GM21723 (cell line): ENCODE data around the gene SEPHS1.
"Not testable (repeated sequence)": the region's sequence is repeated elsewhere in the genome, so short reads cannot be mapped to it uniquely, and the experiment has no call there.

Experiments used
- ATAC-seq: cut with Tn5 transposase; IDR thresholded peaks from one replicate; pipeline ENCODE4 v1.9.1; 2021; ENCODE audit warnings: mild to moderate bottlenecking, moderate library complexity; ENCODE audit not compliant: unreplicated experiment

SEPHS1 gene

DNA sequence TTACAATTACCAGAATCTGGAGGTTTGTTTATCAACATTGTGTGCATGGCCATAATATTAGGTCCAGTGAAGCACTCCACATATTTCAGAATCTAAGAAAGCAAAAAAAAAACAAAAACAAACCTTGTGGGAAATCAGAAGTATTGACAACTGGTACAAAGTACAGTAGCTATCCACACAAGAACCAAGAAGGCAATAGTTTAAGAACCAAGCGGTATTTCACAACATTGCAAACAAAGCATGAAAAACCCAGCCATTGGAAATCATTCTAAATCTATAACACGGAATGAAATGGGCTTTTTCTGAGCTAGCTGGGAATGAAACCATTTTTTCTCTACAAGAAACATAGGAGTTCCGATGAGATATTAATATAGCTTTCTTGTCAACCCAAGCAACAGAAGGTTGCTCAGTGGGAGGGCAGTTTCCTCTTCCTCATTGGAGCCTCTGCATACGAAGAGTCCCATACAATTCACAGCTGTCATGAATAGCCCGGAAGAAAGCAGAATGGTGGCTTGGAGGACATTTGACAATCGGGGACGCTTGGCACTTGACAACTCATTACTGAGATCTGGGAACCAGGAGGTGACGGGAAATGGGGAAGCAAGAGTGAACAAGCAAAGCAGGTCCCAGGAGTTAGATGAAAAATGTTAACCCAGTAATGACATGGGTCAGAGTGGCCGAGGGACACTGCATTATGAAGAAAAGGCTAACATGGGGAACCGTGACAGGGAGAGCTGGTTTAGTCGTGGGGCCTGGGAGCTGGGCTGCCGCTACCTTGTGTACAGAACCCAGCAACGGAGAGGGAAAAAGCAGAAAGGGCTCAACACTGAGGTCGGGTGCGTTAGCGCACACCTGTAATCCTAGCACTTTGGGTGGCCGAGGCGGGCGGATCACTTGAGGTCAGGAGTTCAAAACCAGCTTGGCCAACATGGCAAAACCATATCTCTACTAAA lies 56.0 kb downstream of the SEPHS1 start:
- no peak for ATAC-seq

DNA sequence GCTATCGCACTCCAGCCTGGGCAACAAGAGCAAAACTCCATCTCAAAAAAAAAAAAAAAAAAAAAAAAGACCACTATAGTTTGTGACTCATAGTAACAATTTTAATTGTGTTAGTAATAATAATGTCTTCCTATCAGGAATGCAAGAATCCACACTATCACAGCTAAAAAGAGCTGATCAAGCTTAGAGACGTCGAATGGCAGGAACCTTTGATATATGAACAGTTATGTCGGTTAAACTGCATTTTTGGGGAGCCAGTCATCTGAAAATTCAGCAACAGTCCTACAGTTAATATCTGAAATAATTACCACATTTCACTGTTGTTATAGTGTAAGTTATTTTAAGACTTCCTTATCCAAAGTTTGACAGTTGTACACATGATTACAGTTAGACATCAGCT lies 57.0 kb downstream of the SEPHS1 start:
- no peak for ATAC-seq

DNA sequence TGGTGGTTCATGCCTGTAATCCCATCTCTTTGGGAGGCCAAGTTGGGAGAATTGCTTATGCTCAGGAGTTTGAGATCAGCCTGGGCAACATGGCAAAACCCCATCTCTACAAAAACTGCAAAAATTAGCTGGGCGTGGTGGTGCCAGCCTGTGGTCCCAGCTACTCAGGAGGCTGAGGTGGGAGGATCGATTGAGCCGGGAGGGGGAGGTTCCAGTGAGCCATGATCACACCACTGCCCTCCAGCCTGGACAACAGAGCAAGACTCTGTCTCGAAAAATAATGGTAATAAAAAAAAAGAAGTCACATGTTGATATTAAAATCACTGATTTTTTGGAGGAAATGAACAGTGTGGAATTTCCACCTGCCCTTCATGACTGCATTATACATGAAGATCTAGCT lies 64.0 kb downstream of the SEPHS1 start:
- ATAC-seq, result no peak

DNA sequence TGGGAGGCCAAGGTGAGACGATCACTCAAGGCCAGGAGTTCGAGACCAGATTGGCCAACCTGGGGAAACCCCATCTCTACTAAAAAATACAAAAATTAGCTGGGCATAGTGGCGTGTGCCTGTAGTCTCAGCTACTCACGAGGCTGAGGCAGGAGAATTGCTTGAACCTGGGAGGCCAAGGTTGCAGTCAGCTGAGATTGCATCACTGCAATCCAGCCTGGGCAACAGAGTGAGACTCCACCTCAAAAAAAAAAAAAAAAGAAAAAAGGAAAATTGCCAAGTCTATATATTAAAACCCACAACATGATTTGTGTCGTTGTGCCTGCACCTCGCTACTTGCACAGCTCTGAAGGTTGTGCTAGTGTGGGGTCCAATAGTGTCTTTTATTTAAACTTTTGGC lies 65.7 kb downstream of the SEPHS1 start:
- ATAC-seq, result not testable (repeated sequence)

DNA sequence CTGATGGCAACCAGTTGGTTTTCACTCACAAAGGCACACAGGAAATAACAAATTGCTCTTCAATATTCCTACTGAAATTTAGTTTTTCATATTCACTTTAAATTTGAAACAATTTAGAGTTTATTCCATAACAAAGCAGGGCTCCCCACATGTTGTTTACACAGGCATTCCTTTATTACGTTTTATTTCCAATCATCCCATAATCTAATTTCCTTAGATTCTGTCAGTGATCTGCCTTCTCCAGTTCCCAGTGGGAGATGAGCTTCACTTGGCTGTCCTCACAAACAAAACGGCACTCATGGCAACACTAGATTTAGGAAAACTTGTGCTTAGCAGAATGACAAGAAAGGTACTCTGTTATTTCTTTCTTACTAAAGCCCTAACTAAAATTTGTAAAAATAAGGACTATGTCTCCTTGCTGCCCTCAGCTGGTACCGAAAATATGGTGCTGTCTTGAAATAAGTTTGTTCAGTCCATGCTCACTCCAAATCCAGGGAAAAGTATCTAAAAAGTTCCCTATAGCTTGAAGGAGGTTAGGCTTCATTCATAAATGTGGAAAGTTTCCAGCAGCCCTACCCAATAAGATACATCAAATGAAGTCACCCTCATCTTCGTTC lies 71.2 kb downstream of the SEPHS1 start:
- no peak for ATAC-seq

DNA sequence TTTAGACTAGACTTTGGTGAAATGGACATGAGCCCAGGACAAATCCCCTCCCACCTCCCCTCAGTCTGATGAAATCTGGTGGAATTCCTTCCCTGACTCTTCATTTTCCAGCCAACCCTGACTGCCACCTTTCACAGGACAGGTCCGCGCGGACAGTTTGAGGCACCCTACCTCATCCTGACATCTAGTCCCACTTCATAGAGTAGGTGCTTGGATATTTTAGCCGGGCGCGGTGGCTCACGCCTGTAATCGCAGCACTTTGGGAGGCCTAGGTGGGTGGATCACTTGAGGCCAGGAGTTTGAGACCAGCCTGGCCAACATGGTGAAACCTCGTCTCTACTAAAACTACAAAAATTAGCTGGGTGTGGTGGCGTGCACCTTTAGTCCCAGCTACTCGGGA lies 71.9 kb downstream of the SEPHS1 start:
- not testable (repeated sequence) for ATAC-seq

DNA sequence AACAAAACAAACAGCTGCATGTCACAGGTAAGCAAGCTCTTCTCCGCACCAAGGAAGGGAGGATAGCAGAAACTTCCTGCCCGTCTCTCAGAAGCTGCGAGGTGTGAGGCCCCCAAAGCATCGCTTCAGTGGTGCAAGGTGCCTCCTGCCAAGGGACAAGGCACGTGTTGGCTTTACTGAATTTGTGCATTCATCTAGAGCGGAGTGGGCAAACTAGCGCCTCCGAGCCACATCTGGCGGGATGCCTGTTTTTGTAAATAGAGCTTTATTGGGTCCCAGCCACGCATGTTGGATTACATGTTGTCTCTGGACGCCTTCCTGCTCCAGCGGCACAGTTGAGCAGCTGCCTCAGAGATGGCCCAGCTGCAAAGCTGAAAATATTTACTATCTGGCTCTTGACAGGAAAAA lies 75.9 kb downstream of the SEPHS1 start:
- no peak for ATAC-seq

DNA sequence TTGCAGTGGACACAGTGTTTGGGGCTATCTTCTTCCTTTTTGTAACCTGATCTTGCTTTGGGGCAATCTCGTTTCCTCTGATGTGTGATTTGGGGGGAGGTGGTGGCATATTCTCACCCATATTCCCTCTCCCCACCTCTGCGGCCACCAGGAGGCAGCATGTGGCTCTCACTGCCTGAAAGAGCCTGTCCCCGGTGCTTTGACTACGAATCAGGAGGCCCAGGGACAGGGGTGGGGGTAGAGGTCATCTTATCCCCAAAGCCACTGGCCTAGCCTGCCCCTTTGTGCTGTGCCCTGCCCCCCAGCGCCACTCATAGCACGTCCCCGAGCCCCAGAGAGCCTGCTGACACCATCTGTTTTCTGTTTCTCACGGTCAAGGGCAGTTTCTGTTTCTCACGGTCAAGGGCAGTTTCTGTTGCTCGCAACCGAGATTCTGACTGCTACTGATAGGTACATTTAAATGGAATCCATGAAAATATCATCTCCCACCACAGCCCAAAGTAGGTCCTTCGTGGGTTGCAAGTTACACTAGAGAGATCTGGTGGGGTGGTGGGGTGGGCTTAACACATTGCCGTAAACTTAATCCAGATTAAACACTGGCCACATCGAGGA lies 76.4 kb downstream of the SEPHS1 start:
- no peak for ATAC-seq

DNA sequence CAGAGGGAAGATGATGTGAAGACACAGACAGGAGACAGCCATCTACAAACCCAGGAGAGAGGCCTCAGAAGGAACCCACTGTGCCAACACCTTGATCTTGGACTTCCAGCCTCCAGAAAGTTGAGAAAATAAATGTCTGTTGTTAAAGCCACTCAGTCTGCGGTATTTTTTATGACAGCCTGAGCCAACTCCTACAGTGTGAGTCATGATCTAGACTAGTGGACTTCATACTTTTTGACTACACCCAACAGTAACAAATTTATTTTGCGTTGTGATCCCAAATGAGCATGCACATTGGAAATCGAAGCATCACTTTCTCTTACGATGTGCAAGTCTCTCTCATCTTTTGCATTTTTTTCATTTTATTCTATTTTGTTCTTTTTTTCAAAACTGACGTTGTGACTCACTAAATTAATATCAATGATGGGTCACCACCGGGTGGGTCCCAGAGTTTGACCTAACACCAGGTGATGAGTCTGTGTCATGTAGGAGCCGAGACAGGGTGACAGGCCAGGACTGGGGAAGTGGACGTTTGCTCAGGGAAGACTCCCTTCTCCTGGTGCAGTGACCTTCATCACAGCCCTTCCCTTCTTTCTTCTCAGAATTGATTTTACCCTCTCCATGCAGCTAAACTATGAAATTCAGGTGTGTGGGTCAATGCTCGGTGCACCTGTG lies 77.1 kb downstream of the SEPHS1 start:
- no peak for ATAC-seq

DNA sequence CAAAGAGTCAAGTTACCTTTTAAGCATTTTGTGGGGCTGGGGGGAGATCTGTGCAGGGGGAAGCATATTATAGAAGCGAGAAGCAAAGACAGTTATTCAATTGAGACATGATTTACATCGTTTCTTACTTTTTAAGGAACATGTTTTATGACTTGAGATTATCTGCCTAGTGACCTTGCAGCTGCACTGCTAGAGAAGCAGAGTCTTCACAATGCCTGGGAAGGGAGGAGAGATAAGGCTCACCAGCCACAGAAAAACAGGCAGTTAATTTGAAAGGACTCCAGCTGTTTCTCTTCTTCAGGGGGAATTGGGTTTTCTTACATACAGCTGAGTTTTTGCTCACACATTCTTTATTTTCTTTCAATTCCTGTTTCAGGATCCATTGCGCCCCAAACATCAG lies 79.3 kb downstream of the SEPHS1 start:
- ATAC-seq, result no peak

DNA sequence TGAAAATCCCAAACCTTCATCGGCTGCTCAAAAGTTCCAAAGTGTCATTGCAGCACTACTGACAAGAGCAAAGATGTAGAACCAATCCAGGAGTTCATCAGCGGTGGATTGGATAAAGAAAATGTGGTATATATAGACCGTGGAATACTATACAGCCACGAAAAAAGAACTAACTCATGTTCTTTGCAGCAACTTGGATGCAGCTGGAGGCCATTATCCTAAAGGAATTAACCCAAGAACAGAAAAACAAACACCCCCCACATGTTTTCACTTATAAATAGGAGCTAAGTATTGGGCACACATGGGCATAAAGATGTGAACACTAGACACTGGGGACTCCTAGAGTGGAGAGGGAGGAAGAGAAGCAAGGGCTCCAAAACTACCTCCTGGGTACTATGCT lies 79.8 kb downstream of the SEPHS1 start:
- ATAC-seq, result no peak
